Immature natural killer cell (primary cell): ENCODE data around the gene GNG3. TPM values are rescaled to one million over a fixed set of nuclear protein-coding genes. Genes with fewer than 3 reads are reported as not detected.
"Not testable (repeated sequence)": the region's sequence is repeated elsewhere in the genome, so short reads cannot be mapped to it uniquely, and the experiment has no call there.

Experiments
- DNase-seq, 3 donors: peaks; one replicate each; pipeline ENCODE4 v3.0.0; 2022; ENCODE audit warnings: mixed read lengths in 1 of 3
- H3K27ac Mint-ChIP-seq, 6 donors: one replicate each; pipeline ENCODE4 v1.8.0; 2020; ENCODE audit warnings: mixed read lengths in 6 of 6, mild to moderate bottlenecking in 5 of 6, inconsistent platforms in 4 of 6, moderate library complexity in 3 of 6
- H3K27me3 Mint-ChIP-seq, 3 donors: one replicate each; pipeline ENCODE4 v1.8.0; 2020 to 2021; ENCODE audit warnings: low read depth in 3 of 3, mild to moderate bottlenecking in 3 of 3, mixed read lengths in 3 of 3, moderate library complexity in 3 of 3, inconsistent platforms in 1 of 3
- H3K36me3 Mint-ChIP-seq, 3 donors: one replicate each; pipeline ENCODE4 v1.8.0; 2020; ENCODE audit warnings: mixed read lengths in 3 of 3, inconsistent platforms in 2 of 3, mild to moderate bottlenecking in 2 of 3
- H3K4me1 Mint-ChIP-seq, 2 donors: one replicate each; pipeline ENCODE4 v1.8.0; 2020; ENCODE audit warnings: inconsistent platforms in 2 of 2, mild to moderate bottlenecking in 2 of 2, mixed read lengths in 2 of 2, moderate library complexity in 1 of 2
- H3K4me3 Mint-ChIP-seq, 5 donors: one replicate each; pipeline ENCODE4 v1.8.0; 2020; ENCODE audit warnings: mild to moderate bottlenecking in 5 of 5, mixed read lengths in 5 of 5, inconsistent platforms in 3 of 5, moderate library complexity in 3 of 5
- H3K9me3 Mint-ChIP-seq, 6 donors: one replicate each; pipeline ENCODE4 v1.8.0; 2020; ENCODE audit warnings: mild to moderate bottlenecking in 6 of 6, mixed read lengths in 6 of 6, inconsistent platforms in 4 of 6, moderate library complexity in 3 of 6
- polyA plus RNA-seq, 3 donors: library from polyadenylated mRNA; unstranded; fragments of 300-500 nt; fragmentation: Illumina TruSeq; gene quantifications; one replicate each; pipeline ENCODE4 v1.2.3, GENCODE V29; 2021

GNG3 gene
- polyA plus RNA-seq, 3 donors from 2014 or later, result not detected

- Mint-ChIP-seq H3K36me3 (peaks cover 8 to 13% (median 10%) of the 10 kb centered on the region in 3 donors), H3K9me3 (no peaks in the 10 kb centered on the region), H3K4me1 (peaks cover 44 to 55% of the 10 kb centered on the region in 2 donors), H3K4me3 (peak overlapping the region in 4 of 5 donors; percentile 81 to 97 (median 94)), H3K27me3 (peaks cover 12 to 14% (median 12%) of the 10 kb centered on the region in 3 donors), H3K27ac (peak overlapping the region in 5 of 6 donors; percentile 88 to 98 (median 94))
- DNase-seq, result no peak
Observed at GRCh38 chr11:62676698-62677097, 30.8 kb upstream of the GNG3 start.

GRCh38 chr11:62677156-62677555 lies 30.3 kb upstream of the GNG3 start:
- Mint-ChIP-seq H3K4me3 (peak overlapping the region; percentile 81 to 97 (median 94)), H3K9me3 (no peaks in the 10 kb centered on the region), H3K4me1 (peaks cover 41 to 50% of the 10 kb centered on the region in 2 donors)

GRCh38 chr11:62677714-62678113 lies 29.8 kb upstream of the GNG3 start:
- DNase-seq, result no peak
- Mint-ChIP-seq H3K4me3 (peak overlapping the region; percentile 81 to 97 (median 94)), H3K36me3 (peaks cover 8 to 13% (median 10%) of the 10 kb centered on the region in 3 donors), H3K9me3 (no peaks in the 10 kb centered on the region), H3K27ac (peak overlapping the region; percentile 88 to 98 (median 94)), H3K4me1 (peaks cover 36 to 46% of the 10 kb centered on the region in 2 donors), H3K27me3 (peaks cover 5 to 10% (median 9%) of the 10 kb centered on the region in 3 donors)

More at GRCh38 chr11:62677156-62677555, 30.3 kb upstream of the GNG3 start:
- H3K36me3 Mint-ChIP-seq, result peaks cover 8 to 13% (median 10%) of the 10 kb centered on the region in 3 donors
- peak overlapping the region; percentile 88 to 98 (median 94) for H3K27ac Mint-ChIP-seq
- H3K27me3 Mint-ChIP-seq, result peaks cover 9 to 12% (median 12%) of the 10 kb centered on the region in 3 donors
- DNase-seq, result no peak

- peak overlapping the region; percentile 81 to 97 (median 94) for H3K4me3 Mint-ChIP-seq
- peaks cover 8 to 13% (median 10%) of the 10 kb centered on the region in 3 donors for H3K36me3 Mint-ChIP-seq
- peaks cover 5 to 10% (median 9%) of the 10 kb centered on the region in 3 donors for H3K27me3 Mint-ChIP-seq
- no peak for DNase-seq
- peak overlapping the region; percentile 88 to 98 (median 94) for H3K27ac Mint-ChIP-seq
- H3K9me3 Mint-ChIP-seq, result no peaks in the 10 kb centered on the region
- H3K4me1 Mint-ChIP-seq, result peaks cover 33 to 46% of the 10 kb centered on the region in 2 donors
Observed at GRCh38 chr11:62678433-62678769, 29.1 kb upstream of the GNG3 start.

- H3K36me3 Mint-ChIP-seq, result peaks cover 8 to 13% (median 10%) of the 10 kb centered on the region in 3 donors
- peaks cover 32 to 46% of the 10 kb centered on the region in 2 donors for H3K4me1 Mint-ChIP-seq
- H3K4me3 Mint-ChIP-seq, result peak within 1 kb of the TSS; percentile 81 to 97 (median 94)
- DNase-seq, result peak; percentile 84 to 87 (median 87)
- H3K27me3 Mint-ChIP-seq, result peaks cover 5 to 10% (median 9%) of the 10 kb centered on the region in 3 donors
- peak within 1 kb of the TSS; percentile 88 to 98 (median 94) for H3K27ac Mint-ChIP-seq
- H3K9me3 Mint-ChIP-seq, result no peaks in the 10 kb centered on the region
Observed at GRCh38 chr11:62678770-62679696, 28.4 kb upstream of the GNG3 start, which contains the start of gene UBXN1. Gene UBXN1, minus strand, starts transcription at chr11:62679073. Its CDS starts 150 bp downstream, at chr11:62678923.

- DNase-seq, result peak; percentile 17 to 24 (median 24)
- H3K9me3 Mint-ChIP-seq, result no peaks in the 10 kb centered on the region
- peaks cover 5 to 10% (median 9%) of the 10 kb centered on the region in 3 donors for H3K27me3 Mint-ChIP-seq
- H3K4me3 Mint-ChIP-seq, result peak overlapping the region; percentile 41 to 94 (median 57)
- peaks cover 32 to 39% of the 10 kb centered on the region in 2 donors for H3K4me1 Mint-ChIP-seq
- H3K27ac Mint-ChIP-seq, result peak overlapping the region; percentile 31 to 87 (median 69)
- H3K36me3 Mint-ChIP-seq, result peaks cover 4 to 9% (median 6%) of the 10 kb centered on the region in 3 donors
Observed at GRCh38 chr11:62680825-62681240, 26.6 kb upstream of the GNG3 start.

GRCh38 chr11:62682518-62682917 lies 25.0 kb upstream of the GNG3 start:
- H3K4me1 Mint-ChIP-seq, result peaks cover 21 to 25% of the 10 kb centered on the region in 2 donors
- no peak overlapping the region for H3K27ac Mint-ChIP-seq
- H3K4me3 Mint-ChIP-seq, result no peak overlapping the region
- no peaks in the 10 kb centered on the region for H3K36me3 Mint-ChIP-seq
- DNase-seq, result no peak
- peaks cover 7 to 10% (median 9%) of the 10 kb centered on the region in 3 donors for H3K27me3 Mint-ChIP-seq
- no peaks in the 10 kb centered on the region for H3K9me3 Mint-ChIP-seq

- no peak for DNase-seq
- Mint-ChIP-seq H3K27ac (no peak overlapping the region), H3K27me3 (peaks cover 0 to 9% (median 0%) of the 10 kb centered on the region in 3 donors), H3K4me1 (no peaks in the 10 kb centered on the region), H3K36me3 (peaks cover 8 to 15% (median 10%) of the 10 kb centered on the region in 3 donors), H3K9me3 (no peaks in the 10 kb centered on the region), H3K4me3 (no peak overlapping the region)
Observed at GRCh38 chr11:62687508-62688396, 19.7 kb upstream of the GNG3 start.

DNA sequence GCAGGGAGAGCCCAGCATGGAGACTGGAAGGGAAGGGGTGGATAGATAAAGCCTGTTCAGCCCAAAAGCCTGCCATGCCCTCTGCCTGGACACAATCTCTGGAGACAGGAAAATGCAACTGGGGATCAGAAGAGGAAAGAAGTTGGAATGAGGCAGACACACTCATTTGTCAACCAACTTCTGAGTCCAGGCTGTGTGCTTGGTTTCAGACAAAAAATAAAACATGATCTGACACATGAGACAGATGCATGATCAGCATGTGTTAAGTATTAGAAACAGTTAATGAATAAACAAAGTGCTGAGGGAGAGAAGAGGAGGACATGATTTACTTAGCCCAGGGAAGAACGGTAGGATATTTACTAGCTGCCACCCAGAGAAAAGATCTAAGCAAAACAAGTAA lies 19.0 kb upstream of the GNG3 start:
- Mint-ChIP-seq H3K4me3 (no peak overlapping the region), H3K36me3 (peaks cover 8 to 18% (median 14%) of the 10 kb centered on the region in 3 donors), H3K27me3 (peaks cover 0 to 9% (median 0%) of the 10 kb centered on the region in 3 donors), H3K4me1 (no peaks in the 10 kb centered on the region), H3K27ac (no peak overlapping the region), H3K9me3 (no peaks in the 10 kb centered on the region)
- DNase-seq, result no peak

- peaks cover 8 to 18% (median 14%) of the 10 kb centered on the region in 3 donors for H3K36me3 Mint-ChIP-seq
- no peak within 1 kb of the TSS for H3K27ac Mint-ChIP-seq
- peaks cover 0 to 9% (median 0%) of the 10 kb centered on the region in 3 donors for H3K27me3 Mint-ChIP-seq
- H3K4me1 Mint-ChIP-seq, result peaks cover under 1 to 3% of the 10 kb centered on the region in 2 donors
- no peaks in the 10 kb centered on the region for H3K9me3 Mint-ChIP-seq
- no peak for DNase-seq
- H3K4me3 Mint-ChIP-seq, result no peak within 1 kb of the TSS
Observed at GRCh38 chr11:62689421-62690183, 17.9 kb upstream of the GNG3 start, which contains the start of gene LRRN4CL. Gene LRRN4CL, minus strand, starts transcription at chr11:62689530. Its CDS starts 1,022 bp downstream, at chr11:62688508.

DNA sequence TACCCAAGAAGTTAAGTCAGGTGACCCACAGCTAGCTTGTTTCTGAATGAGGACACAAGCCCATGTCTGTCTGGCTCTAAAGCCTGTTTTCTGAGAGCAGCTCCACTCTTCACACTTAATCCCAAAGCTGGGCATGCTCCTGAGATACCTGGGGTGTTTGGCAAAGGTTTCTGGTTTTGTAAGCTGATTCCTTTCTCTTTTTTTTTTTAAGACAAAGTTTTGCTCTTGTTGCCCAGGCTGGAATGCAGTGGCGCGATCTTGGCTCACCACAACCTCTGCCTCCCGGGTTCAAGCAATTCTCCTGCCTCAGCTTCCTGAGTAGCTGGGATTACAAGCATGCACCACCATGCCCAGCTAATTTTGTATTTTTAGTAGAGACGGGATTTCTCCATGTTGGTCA lies 13.9 kb upstream of the GNG3 start:
- DNase-seq, H3K27me3 Mint-ChIP-seq, H3K27ac Mint-ChIP-seq, H3K9me3 Mint-ChIP-seq, H3K4me3 Mint-ChIP-seq, H3K4me1 Mint-ChIP-seq: not testable (repeated sequence)
- peaks cover 9 to 15% (median 11%) of the 10 kb centered on the region in 3 donors for H3K36me3 Mint-ChIP-seq

DNA sequence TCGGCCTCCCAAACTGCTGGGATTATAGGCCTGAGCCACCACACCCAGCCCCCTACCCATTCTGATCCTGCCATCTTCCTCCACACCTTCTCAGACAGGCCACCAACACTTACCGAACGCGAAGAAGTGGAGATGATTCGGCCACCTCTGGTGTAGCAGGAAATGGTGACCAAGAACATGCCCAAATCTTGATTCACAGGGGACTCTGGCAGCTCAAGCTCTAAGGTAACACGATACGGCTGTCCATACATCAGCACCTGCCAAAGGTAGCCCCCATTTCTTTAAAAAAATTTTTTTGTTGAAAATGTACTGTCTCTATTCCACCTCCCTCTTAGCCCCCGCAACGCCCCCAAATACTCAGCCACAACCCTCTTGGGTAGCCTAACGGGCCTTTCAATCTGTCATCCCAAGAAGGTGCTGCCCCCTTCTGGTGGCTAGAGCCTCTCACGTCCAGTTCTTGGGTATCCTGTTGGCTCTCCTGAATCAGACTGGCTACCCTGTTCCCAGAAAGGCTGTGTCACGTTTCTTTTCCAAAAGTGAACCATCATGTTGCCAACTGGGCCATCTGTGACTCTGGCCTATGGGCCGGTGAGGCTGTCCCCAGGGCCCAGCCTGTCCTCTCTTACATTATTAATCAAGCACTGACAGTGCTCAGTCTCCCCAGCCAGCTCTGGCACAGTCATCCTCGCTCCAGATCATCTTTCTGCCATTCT lies 12.9 kb upstream of the GNG3 start:
- peak; percentile 69 to 78 (median 73) for DNase-seq

More for the DNA sequence above, 12.9 kb upstream of the GNG3 start:
- Mint-ChIP-seq H3K36me3 (peaks cover 8 to 13% (median 9%) of the 10 kb centered on the region in 3 donors), H3K27ac (peak overlapping the region in 4 of 6 donors; percentile 14 to 76 (median 34)), H3K27me3 (peaks cover 0 to 4% (median 0%) of the 10 kb centered on the region in 3 donors), H3K9me3 (no peaks in the 10 kb centered on the region), H3K4me3 (no peak overlapping the region), H3K4me1 (peaks cover 5 to 7% of the 10 kb centered on the region in 2 donors)
